Esophagus muscularis mucosa (tissue), 4 donors: Measurements from ENCODE around the gene TRIM42.

Experiments used
- EP300 ChIP-seq: sonication (generic); formaldehyde crosslinking; IDR thresholded peaks from one replicate; pipeline ENCODE4 v1.6.1; 2017; ENCODE audit warnings: antibody characterized with exemption
- POLR2AphosphoS5 ChIP-seq, 2 donors: sonication (generic); formaldehyde crosslinking; IDR thresholded peaks; one replicate each; pipeline ENCODE4 v1.6.1; 2017; ENCODE audit warnings: antibody characterized with exemption in 2 of 2
- TF ChIP-seq, protein P1 (sequence below), 3 experiments: fragments of 200-600 bp in 2 of 3; fragments of 450-650 bp in 1 of 3; sonication (generic) in 2 of 3; IDR thresholded peaks; one replicate each; pipeline ENCODE4 v1.5.1; 2017 to 2019; ENCODE audit warnings: antibody characterized with exemption in 3 of 3, mild to moderate bottlenecking in 2 of 3, moderate library complexity in 1 of 3

DNA sequence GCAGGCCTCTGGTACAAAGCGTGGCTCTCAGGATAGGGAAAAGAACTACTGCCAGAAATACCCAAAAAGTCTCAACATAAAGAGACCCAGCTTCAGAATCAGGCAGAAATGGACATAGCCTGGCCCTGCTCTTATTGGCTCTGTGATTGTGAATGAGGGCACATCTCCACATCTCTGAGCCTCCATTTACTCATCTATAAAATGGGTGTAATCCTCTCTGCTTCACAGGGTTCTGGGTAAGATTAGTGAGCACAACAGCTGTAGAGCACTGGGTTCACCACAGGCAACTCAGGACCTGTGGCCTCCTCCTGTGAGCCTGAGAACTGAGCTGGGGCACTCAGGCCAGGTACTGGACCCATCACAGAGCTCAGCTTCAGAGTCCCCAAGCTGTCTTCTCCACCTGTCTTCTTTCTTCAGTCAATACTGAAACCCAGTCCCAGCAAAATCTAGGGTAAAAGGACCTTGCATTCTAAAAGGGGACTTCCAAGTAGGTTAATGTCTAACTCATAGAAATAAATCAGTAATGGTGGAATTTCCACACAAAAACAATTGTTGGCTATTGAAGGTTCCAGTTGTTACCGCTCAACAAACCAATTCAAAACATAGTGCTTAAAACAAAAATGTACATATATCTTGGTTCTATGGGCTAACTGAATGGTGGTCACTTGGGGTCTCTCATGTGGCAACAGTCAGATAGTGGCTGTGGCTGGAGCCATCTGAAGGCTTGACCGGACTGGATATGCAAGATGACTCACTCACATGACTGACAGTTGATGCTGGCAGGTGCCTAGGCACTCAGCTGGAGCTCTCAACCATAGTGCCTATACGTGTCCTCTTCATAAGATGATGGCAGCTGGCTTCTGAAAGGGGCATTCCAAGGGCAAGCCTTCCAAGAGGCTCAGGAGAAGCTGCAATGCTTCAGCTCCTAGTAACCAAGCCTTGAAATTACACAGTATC lies 47.3 kb downstream of the TRIM42 start:
- TF ChIP-seq, protein P1, sequence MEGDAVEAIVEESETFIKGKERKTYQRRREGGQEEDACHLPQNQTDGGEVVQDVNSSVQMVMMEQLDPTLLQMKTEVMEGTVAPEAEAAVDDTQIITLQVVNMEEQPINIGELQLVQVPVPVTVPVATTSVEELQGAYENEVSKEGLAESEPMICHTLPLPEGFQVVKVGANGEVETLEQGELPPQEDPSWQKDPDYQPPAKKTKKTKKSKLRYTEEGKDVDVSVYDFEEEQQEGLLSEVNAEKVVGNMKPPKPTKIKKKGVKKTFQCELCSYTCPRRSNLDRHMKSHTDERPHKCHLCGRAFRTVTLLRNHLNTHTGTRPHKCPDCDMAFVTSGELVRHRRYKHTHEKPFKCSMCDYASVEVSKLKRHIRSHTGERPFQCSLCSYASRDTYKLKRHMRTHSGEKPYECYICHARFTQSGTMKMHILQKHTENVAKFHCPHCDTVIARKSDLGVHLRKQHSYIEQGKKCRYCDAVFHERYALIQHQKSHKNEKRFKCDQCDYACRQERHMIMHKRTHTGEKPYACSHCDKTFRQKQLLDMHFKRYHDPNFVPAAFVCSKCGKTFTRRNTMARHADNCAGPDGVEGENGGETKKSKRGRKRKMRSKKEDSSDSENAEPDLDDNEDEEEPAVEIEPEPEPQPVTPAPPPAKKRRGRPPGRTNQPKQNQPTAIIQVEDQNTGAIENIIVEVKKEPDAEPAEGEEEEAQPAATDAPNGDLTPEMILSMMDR (IDR thresholded peaks at IDR 0.05): no peak
- no peak for TF ChIP-seq EP300
- no peak for TF ChIP-seq POLR2AphosphoS5 (IDR thresholded peaks at IDR 0.05)
